GM19328 (cell line): Measurements from ENCODE around the gene TIGD6.

ENCODE experiments used
- ATAC-seq: cut with Tn5 transposase; IDR thresholded peaks from one replicate; pipeline ENCODE4 v1.9.1; 2021; ENCODE audit warnings: mild to moderate bottlenecking, moderate library complexity; ENCODE audit not compliant: unreplicated experiment

TIGD6 gene

DNA sequence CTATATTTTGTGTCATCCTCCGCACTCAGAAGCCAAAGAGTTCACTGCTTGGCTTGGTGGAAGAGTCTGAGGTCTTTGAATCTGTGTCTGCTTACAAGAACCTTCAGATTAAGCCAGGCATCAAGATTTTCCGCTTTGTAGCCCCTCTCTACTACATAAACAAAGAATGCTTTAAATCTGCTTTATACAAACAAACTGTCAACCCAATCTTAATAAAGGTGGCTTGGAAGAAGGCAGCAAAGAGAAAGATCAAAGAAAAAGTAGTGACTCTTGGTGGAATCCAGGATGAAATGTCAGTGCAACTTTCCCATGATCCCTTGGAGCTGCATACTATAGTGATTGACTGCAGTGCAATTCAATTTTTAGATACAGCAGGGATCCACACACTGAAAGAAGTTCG lies 19.2 kb downstream of the TIGD6 start:
- no peak for ATAC-seq

DNA sequence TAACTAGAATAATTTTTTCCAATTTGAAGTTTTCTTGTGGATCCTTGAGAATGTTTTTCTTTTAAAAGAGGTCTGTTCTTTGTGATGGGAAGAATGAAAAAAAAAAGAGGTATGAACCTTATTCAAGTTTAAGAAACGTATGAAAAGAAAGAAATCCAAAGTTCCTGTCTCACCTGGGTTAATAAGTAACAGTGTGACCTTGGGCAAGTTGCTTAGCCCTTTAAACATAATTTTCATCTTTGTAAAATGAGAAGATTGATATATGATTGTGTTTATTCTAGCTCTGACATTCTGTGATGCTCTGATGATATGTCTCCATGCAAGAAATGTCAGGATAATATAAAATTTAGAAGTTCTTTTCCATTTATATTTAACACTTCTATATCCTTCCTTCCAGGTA lies 20.6 kb downstream of the TIGD6 start:
- no peak for ATAC-seq

DNA sequence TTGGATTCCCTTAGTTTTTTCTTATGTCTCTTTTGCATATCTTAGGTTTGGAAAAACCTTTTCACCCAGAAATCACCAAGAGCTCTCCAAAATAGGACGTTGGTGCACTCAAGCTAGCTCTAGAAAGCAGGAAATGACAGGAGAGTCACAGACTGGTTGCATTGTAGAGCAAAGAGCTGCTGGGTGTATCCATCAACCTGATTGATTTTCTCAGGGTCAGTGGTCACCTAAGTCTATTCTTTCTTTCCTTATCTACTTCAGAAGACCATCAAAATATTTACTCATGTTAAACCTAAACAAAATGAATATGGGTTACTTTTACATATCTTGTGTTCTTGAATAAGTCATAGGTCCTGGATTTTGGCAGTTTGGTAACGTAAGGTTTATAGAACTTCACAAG lies 25.0 kb downstream of the TIGD6 start:
- ATAC-seq, result no peak

DNA sequence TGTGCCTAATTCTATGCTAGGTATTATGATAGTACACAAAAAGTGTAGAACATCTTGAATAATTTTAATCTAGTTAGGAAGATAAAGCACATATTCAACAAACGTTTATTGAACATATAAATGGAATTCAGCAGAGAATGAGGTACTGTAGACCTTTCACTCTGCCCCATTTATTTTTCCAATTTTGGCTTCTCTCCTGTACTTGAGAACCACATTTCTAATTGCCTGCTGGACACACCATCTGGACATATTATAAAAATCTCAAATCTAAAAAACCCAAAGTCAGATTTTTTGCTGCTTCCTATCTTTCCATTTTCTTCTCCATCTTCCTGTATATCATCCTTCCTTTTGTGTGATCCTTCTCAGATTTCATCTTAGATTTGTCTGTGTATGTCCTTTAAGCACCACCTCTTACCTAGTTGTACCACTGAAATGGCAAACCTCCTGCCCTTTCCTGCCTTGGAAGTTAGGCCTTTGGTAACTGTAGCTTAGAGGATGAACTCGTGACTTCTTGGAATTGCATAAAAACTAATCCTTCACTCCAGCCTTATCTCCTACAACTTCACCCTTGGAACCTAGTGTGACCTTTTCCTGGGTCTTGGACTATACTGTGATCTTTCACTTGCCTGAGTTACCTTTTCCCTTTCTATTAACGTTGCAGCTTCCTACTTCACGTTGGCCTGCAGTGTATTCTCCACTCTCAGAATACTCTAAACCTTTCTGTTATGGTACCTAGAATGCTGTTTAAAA lies 31.1 kb downstream of the TIGD6 start:
- no peak for ATAC-seq

DNA sequence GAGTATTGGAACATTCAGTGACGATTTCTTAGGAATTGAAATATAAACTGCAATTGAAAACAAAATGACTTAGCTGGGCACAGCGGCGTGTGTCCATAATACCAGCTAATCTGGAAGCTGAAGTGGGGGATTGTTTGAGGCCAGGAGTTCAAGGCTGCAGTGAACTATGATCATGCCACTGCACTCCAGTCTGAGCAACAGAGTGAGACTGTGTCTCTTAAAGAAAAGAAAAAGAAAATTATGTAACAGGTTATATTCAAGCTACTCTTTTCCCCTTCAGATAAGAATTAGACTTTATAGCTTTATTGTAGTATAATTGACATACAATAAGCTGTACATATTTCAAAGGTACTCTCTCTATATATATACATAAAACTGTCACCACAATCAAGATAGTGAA lies 33.5 kb downstream of the TIGD6 start:
- no peak for ATAC-seq

DNA sequence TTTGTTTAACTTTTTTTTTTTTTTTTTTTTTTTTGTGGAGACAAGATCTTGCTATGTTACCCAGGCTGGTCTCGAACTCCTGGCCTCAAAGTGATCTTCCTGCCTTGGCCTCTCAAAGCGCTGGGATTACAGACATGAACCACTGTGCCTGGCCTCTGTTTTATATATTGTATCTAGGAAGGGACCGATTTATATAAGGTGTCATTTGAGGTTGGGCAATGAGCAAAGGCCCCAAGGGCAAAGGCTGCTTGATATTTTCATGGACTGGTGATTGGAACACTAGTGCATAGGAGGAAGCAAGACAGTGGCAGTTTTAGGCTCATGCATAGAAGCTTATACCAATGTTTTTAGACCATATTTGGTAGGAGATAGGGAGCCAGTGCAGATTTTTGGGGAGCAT lies 36.7 kb downstream of the TIGD6 start:
- ATAC-seq, result no peak

DNA sequence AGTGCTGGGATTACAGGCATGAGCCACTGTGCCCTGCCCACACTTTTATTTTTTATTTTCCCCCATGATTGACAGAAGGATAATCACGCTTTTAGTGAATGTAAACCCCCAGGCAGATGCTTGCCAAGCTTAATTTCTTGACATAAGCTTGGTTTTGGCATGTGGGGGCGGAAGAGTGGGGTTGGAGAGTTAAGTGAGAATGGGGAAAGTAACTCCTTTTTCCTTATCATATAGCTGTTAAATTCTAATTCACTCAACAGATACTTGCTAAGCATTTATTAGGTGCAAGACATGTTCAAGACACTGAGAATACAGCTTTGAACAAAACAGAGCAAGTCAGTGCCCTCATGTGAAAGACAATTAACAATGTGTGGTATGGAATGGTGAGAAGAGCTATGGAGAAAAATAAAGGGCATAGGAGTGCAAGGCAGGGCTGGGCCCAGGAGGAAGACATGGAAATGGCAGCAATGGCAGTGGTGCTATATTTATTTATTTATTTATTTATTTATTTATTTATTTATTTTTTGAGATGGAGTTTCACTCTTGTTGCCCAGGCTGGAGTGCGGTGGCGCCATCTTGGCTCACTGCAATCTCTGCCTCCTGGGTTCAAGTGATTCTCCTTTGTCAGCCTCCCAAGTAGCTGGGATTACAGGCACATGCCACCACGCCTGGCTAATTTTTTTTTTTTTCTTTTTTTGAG lies 37.7 kb downstream of the TIGD6 start:
- no peak for ATAC-seq

DNA sequence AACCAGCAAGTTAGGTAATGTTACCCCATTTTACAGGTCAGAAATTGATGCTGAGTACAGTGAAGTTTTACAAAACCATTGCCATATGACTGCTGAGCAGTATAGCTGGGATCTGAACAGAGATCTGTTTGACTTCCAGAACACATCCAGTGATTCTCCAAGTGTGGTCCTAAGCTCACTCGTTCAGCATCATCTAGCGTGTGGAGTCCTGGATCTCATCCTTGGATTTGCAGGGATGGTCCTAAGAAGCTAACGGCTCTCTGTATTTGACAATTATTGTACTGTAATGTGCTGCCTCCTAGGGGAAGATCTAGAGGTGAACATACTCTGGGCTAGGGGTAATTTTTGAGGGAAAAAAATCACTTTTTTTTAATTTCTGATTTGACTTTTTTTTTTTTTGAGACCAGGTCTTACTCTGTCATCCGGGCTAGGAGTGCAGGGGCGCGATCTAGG lies 38.5 kb downstream of the TIGD6 start:
- no peak for ATAC-seq

DNA sequence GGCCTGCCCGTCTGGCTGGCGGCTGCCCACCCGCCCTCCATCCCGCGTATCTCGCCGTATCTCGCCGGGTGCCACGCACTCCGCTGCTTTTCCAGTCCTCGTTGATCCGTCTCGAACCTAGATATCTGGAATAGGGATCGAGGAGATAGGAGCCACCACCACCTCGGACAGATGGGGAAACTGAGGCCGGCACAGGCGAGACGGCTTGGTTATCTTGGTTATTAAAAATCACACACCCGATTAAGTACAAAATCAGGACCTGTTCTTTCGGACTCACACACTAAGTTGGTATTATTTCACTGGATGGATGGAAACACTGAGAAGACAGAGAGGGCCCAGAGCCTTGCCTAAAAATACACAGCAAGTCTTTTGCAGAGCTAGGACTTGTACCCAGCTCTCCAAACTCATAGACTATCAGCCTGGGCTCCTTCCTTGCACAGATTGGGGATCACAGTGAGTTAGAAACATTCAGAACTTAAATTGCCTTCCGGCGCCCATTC lies 39.2 kb downstream of the TIGD6 start:
- ATAC-seq, result no peak

DNA sequence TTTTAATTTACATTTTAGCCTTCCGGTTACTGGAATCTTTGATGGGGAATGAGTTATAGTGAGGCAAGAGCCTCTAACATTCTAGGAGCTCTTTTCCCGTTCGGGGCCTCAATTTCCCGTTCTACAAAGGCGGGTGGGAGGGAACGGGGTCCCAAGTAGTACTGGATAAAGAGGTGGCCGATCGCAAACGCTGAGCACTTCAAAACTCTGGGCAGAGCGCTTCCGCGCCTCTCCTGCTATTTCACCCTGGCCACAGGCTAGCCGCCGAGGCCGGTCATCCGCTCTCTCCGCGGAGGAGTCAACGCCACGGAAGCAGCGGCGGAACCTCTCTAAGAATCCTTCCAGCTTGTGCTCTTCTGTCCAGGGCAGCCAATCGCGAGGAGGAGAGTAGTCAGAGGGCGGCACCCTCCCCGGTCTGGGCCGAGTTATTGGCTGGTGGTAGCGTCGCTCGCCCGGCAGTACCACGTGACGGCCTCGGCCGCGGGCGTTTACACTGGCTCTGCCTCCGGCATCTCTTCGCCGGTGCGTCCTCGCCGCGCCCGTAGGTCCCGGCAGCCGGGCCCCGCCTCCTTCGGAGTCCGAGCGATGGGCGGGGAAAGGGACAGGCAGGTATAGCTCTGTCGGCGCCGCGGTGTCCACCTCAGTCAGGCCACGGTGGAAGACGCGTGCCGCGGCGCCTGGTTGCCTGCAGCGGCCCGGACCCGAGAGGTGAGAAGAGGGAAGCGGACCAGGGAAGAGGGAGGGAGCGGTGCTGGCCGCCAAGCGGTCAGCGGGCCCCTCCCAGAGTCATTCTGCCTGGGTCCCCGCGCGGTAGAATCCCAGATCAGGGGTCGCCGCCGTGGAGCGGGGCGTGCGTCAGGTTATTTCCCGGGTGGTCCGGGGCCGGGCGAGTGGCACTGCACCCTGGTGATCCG lies 39.9 kb downstream of the TIGD6 start, which contains the start of gene SLC26A2:
Gene SLC26A2, plus strand, starts transcription at position 487 of the 914 bp plus-strand sequence. CDS start 16,895 bp downstream, outside the sequence.
- peak; percentile 99 for ATAC-seq

DNA sequence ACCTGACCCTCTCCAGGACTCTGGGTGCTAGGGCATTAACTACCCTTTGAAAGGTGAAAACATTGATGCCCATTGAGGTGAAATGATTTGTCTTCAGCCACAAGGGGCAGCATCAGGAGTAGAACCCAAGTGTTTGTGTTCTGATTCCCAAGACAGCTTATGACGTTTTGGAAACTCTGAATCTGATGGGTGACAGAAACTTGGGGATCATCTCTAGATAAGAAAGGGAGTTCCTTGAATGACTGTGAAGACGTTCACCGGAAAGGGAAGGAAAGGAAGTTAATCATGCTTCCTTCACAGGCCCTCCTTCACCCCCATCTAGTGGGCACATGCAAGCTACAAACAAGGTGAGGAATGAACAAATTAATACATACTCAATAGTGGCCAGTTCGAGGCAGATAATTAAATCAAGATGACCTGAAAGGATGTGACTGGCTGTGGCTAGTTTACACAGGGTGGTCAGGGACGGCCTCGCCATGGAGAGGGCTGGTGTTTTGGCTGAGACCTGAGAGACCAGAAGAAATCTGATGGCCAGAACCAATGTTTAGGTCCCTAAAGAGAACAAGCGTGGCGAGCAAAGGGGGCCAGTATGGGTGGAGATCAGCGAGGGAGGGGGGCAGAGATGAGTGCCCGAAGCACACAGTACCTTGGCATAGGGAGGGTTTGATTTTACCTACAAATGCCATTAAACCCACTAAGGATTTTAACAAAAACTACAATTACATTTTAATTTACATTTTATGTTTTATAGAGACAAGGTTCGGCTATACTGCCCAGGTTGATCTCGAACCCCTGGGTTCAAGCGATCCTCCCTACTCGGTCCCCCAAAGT lies 40.8 kb downstream of the TIGD6 start:
- ATAC-seq, result no peak

DNA sequence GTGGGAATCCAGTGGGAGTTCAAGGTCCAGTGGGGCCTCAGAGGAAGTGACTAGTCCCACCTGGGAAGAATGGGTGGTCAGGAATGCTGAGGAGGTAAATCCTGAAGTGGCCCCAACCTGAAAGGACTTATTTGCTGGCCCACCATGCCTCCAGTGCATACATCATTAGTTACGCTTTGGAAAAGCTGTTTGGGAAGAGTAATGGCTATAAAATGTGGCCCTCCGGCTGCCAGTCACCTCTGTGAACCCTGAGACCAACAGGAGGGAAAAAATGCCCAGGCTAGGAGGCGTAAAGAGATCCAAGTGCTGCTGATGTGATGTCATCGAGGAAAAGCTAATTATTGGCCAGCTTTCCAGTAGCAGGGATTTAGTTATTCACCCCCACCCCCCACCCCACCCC lies 42.6 kb downstream of the TIGD6 start:
- no peak for ATAC-seq

DNA sequence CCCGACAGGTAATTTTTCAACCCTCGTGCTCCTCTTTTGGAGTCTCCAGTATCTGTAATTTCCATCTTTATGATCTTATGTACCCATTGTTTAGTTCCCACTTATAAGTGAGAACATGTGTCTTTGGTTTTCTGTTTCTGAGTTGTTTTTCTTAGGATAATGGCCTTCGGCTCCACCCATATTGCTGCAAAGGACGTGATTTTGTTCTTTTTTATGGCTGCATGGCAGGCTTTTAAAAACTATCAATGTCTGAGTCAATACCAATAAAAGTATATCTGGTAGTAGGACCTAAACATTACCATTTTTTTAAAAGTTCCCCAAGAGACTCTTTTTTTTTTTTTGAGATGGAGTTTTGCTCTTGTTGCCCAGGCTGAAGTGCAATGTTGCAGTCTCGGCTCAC lies 43.8 kb downstream of the TIGD6 start:
- ATAC-seq, result no peak

DNA sequence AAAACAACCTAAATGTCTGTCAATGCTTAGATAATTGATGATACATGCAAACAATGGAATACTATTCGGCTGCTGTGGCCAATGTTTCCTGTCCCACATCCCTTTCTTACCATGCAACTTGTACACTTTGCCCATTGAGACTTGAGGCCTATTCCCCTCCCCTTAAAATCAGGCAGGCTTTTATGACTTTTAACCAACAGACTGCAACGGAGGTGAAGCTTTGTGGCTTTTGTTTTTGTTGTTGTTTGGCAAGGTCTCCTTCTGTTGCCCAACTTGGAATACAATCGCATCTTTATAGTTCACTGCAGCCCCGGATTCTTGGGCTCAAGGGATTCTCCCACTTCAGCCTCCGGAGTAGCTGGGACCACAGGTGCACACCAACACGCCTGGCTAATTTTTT lies 45.7 kb downstream of the TIGD6 start:
- ATAC-seq, result no peak

DNA sequence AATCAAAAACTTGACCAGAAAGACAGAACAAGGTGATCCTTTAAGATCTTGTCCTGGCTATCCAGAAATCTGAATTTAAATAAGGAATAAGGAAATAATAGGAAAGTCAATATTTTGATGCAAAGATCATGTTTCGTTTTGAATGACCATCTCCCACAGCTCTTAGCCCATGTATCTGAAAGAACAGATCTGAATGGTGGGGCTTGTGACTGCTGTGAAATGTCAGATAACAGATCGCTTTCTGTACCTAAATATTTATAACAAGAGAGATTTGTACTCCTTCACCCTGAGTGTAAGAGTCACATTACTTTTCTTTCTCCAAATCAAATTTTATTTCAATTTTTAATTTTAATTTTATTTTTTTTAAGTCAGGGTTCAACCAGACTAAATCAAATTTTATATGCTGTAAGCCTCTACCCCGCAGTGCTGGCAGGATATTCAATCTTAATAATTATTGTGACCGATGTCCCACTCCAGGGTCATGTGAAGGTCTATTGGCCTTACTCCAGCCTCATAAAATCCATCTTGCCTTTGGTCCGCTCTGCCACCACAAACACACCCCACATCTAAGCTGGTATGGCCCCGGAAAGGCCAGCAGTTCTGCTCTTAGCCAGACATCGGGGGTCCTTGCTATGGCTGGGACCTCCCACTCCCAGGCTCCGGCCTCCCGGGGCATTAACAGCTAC lies 46.9 kb downstream of the TIGD6 start:
- ATAC-seq, result no peak

DNA sequence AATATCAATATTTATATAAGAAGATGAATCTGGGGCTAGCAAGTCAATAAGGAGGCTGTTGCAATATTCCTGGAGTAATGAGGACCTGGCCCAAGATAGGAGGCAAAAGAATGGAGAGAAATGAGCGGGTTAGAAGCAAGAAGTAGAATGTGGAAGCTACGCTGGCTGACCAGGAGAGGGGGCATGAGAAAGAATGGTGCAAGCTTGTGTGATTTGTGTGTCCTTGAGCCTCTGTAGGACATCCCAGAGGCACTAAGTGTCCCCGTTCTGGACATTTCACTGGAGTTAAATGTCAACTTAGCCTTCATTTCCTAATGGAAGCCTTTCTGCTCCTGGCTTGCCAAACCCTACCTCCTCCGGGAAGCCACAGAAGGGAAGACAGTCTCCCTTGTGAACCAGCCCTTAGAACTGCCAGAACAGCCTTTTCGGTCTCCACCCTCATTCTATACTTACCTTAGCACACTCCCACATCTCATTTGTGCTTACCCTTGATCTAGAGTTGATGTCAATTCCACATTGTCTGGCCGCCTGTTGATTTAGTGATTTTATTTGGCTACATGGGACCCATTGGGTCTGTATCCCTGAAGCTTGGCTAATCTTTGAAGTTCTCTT lies 49.2 kb downstream of the TIGD6 start:
- no peak for ATAC-seq

DNA sequence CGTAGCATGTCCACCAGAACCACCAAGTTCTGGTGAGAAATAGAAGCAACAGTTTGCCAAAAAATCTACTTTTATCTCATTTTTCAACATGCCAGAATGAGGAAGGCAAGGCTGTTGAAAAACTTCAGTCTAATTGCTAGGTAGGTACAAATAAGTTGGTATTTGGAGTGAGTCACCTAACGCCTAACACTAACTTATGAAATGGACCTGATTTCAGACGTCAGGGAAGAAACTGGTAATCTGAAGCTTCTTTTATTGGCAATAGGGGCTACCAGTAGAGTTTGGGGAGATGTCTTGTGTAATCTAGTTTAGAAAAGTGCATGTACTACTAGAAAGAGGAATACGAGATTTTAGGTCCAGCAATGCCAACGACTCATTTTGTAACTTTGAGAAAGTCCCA lies 51.5 kb downstream of the TIGD6 start:
- ATAC-seq, result no peak

DNA sequence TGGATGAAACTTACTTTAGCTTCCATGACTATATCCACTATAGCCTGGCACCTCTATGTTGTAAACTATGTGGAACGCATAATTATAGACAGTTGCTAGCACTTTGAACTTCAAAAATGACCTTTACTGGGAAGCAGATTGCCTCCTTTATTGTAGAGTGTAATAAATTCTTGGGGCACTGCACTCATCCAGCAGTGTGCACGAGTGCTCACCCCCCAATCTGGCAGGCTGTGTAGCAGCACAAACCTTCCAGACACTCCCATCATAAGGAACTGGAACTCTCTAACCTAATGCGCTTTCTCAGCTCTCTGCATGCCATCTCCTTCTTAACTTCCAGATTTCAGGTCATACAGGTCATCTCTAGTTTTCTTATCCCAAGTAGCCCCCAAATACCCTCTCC lies 54.3 kb downstream of the TIGD6 start:
- ATAC-seq, result no peak

DNA sequence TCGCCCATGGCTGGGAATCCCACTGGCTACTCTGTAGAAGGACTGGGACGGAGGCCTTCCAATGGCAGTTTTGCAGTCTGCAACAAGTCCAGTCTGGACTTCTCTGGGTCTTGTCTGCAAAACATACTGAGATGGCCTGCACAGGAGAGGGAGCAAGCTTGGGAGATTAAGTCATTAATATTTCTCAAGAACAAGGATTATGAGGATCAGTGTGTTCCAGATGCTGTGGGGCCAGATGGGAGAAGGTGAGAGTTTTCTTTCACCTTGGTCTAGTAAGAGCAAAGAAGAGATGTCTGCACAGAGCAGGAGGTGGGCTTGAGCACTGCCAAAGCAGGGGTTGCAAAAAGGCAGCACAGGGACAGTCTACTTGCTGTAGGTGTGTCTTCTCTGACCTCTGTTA lies 55.8 kb downstream of the TIGD6 start, which contains the start of gene PDE6A:
Gene PDE6A, minus strand, starts transcription at position 128 of the 400 bp plus-strand sequence. Its CDS starts 120 bp downstream, at position 8.
- ATAC-seq, result no peak
